ENCODE results near the gene GPX1.
A peak's percentile ranks its signal among the peaks of the same experiment; 100 is the strongest.
"Not testable (repeated sequence)": the region's sequence is repeated elsewhere in the genome, so short reads cannot be mapped to it uniquely, and the experiment has no call there.

Gene GPX1

DNA sequence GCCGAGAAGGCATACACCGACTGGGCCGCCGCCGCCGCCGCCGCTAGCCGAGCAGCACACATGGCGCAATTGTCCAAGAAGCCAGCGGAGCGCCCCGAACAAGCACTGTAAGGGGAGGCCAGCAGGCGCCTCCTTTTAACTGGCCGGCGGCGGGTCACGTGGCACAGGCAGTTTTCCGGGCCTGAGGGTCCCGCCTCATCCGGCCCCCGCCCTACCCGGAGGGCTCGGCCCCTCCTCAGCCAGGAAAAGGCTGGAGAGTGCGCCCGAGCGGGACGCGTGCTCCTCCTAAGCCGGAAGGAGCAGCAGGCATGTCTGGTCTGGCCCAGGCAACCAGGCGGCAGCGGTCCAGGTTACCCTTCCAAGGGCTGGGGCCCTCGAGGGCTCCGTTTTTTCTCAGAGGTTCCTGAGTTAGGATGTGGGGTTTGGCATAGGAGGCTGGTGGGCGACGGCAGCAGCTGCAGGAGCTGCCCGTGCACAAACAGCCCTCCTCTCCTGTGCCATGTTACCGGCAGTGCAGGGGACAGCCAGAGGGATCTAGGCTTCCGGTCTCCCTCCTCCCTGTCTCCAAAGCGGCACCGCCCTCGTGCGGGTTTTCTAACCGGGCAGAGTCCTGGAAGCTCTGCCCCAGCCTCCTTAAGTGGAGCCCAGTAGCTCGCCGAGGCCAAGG, at the start of gene GPX1:
Gene GPX1 (minus strand): TSS at position 137 of the 667 bp plus-strand sequence. CDS start 75 bp downstream, at position 62.
- DNase-seq (ENCODE audit: low spot score), result peak; percentile 93

DNA sequence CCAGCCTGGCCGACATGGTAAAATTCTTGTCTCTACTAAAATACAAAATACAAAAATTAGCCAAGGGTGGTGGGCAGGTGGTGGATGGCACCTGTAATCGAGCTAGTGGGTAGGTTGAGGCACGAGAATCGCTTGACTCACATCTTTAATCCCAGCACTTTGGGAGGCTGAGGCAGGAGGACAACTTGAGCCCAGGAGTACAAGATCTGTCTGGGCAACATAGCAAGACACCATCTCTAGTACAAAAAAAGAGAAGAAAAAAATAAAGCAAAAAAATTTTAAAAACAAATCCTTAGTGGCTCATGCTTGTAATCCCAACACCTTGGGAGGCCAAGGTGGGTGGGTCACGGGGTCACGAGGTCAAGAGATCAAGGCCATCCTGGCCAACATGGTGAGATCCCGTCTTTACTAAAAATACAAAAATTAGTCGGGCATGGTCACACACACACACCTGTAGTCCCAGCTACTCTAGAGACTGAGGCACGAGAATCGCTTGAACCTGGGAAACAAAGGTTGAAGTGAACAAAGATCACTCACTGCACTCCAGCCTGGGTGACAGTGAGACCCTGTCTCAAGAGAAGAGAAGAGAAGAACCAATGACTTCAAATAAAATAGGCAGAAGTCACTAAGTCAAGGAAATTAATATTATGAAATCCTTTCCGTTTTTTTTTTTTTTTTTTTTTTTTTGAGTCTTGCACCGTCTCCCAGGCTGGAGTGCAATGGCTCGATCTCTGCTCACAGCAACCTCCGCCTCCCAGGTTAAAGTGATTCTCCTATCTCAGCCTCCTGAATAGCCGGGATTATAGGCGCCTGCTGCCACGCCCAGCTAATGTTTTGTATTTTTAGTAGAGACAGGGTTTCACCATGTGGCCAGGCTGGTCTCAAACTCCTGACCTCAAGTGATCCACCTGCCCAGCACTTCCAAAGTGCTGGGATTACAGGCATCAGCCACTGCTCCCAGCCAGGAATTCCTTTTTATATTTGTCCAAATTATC, 48.7 kb upstream of the GPX1 start:
- no peak for DNase-seq (ENCODE audit: low spot score)

DNA sequence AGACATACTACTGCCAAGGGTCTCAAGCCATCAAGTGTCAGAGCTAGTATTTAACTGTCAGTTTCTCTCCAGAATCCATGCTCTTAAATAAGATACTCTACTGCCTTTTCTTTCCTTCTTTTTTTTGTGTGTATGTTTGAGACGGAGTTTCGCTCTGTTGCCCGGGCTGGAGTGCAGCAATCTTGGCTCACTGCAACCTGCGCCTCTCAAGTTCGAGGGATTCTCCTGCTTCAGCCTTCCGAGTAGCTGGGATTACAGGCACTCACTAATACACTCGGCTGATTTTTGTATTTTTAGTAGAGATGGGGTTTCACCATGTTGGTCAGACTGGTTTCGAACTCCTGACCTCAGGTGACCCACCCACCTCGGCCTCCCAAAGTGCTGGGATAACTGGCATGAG, 47.4 kb upstream of the GPX1 start:
- DNase-seq (ENCODE audit: low spot score), result not testable (repeated sequence)

DNA sequence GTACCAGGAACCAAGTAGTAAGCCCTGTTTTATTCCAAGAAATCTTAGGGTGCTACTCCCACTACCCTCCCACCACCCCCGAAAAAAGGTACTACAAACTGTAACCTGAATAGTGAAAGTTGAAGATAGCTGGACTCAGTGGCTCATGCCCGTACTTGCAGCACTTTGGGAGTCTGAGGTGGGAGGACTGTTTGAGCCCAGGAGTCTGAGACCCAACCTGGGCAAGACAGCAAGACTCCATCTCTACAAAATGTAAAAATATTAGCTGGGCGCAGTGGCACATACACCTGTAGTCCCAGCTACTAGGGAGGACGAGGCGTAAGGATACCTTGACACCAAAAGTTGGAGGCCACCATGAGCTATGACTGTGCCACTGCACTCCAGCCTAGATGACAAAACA, 45.7 kb upstream of the GPX1 start:
- no peak for DNase-seq (ENCODE audit: low spot score)

DNA sequence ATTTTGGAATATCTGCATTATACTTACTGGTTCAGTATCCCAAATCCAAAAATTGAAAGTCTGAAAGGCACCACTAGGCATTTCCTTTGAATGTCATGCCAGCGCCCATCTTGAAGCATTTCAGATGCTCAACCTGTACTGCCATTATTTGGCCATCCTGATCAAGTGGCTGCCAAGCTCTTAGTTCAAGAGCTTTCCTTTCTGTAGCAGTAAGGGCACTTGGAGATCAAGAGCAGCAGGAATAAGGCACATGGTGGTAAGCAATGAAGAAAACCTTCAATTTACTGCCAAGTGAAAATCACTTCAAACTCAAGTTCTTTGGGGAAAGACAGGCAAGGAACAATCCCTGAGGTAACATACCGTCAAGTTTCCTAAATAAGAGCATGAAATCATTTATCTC, 43.6 kb upstream of the GPX1 start:
- DNase-seq (ENCODE audit: low spot score), result no peak

DNA sequence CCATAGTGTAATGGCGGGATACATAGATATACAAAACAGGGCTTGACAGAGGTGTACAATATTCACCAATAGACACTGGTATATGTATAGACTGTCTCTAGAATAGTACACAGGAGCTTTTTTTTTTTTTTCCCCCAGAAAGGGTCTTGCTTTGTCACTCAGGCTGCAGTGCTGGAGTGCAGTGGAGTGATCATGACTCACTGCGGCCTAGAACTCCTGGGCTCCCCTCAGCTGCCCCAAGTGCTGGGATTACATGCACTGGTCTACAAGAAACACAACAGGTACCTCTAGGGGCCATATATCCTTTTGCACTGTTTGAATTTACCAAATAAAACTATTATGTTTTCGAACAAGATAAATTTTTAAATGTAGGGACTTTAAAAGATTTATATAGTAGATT, 41.3 kb upstream of the GPX1 start:
- DNase-seq (ENCODE audit: low spot score), result no peak

DNA sequence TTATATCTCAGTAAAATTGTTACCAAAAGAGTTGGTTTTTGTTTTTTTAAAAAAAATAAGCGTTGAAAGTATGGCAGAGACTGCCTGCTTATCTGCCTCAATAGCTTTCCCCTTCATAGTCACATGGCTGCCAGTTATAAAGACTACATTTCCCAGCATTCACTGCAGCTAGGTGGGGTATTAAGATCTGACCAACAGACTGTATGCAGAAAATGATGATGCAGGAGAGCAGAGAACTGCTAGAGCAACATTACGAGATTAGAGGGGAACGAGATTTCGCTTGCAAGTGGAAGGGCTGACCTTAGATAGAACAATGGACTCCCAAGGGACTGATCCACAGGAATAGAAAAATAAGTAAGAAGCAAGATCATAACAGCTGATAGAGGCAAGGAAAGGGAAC, 39.3 kb upstream of the GPX1 start:
- DNase-seq (ENCODE audit: low spot score), result no peak

DNA sequence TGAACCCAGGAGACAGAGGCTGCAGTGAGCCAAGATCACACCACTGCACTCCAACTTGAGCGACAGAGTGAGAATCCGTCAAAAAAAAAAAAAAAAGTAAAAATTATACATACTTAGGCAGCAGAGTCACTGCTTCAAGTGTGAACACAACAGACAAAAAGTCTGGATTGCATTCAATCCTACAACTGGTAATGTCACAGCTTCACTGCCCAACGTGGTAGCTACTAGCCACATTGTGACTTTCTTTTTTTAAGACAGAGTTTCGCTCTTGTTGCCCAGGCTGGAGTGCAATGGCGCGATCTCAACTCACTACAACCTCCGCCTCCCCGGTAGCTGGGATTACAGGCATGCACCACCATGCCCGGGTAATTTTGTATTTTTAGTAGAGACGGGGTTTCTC, 33.2 kb upstream of the GPX1 start:
- not testable (repeated sequence) for DNase-seq (ENCODE audit: low spot score)

DNA sequence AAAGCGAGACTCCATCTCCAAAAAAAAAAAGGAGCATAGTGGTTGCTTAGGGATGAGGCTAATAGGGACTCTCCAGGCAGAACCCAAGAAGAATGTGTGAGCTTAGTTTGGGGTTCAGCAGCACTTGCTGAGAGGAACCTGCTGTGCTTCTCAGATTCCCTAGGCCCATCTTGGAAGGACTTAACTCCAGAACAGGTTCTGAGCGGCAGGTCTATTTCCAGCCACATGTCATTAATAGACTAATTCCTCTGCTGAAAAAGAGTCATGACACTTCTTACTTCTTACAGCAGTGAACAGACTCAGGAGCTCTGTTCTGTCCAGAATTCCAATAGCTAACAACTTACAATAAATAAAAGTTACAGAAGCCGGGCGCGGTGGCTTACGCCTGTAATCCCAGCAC, 31.1 kb upstream of the GPX1 start:
- no peak for DNase-seq (ENCODE audit: low spot score)

DNA sequence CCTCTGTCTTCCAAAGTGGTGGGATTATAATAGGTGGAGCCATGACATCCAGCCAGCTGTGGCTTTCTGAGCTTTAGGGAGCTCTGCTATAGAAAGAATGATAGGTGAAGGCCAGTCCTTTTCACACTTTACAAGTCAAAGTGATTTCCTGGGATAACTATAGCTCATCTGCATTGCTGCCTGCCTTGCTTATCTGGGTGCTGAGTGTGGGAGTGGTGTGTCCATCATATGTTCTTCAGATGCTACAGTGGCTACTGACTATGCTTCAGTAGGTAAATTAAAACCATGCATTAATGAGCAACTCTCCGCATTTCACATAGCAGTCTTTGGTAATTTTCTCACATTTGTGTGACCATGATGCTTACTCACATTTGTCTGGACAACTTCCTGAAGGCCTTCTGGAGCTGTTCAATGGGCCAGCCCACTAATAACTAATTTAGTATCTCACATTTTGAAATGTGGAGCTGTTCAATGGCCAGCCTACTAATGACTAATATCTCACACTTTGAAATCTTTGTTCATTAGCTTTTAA, 30.2 kb upstream of the GPX1 start:
- DNase-seq (ENCODE audit: low spot score), result peak; percentile 3

DNA sequence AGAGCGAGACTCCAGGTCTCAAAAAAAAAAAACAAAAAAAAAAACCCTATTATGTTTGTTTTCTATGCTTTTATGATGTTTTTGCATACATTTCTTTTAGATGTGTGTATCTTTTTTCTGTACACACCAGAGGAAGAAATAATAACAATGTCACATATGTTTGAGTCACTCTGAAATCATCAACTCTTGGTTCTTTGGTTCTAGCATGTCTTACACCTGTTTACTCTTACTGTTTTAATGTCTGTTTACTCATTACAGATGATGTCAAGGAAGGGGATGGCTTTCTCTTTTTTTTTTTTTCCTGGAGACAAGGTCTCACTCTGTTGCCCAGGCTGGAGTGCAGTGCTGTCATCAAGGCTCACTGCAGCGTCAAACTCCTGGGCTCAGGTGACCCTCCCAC, 29.6 kb upstream of the GPX1 start:
- DNase-seq (ENCODE audit: low spot score), result peak; percentile 6

DNA sequence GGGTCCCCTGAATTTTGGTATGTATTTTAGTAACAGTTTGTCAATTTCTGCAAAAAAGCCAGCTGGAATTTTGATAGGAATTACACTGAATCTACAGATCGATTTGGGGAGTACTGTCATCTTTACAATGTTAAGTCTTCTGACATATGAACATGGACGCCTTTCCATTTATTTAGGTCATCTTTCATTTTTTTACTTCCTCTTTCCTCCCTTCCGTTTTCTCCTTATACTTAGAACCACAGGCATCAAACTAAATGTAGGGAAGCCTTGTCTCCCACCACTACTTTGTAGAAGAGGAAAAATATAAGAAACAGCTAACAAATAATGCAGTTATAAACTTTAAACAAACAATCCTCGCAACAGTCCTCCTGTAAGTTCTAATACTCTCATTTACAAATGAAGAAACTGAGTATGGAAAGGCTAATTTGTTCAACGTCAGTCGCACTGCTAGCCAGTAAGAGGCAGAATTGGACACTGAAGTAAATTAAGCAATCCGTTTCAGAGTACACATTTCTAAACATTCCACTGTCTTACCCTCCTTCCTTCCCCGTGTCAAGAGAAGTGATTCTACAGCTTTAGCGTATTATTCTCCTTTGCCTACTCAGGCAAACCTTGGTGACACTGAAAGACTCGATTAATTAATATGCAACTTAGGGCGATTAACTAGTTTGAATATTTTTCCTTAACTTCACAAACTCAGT, 28.1 kb upstream of the GPX1 start:
- DNase-seq (ENCODE audit: low spot score), result no peak

DNA sequence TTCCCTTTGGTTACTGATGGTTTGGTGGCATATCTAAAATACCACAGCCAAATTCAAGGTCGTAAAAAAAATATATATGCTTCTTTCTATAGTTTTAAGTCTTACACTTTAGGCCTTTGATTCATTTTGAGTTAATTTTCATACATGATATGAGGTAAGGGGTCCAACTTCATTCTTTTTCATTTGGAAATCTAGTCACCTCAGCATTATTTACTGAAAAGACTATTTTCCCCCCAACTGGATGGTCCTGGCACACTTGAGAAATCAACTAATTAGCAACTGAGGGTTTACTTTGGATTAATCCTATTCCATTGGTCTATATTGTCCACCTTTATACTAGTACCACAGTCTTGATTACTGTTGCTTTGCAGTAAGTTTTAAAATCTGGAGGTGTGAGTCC, 27.5 kb upstream of the GPX1 start:
- DNase-seq (ENCODE audit: low spot score), result no peak

DNA sequence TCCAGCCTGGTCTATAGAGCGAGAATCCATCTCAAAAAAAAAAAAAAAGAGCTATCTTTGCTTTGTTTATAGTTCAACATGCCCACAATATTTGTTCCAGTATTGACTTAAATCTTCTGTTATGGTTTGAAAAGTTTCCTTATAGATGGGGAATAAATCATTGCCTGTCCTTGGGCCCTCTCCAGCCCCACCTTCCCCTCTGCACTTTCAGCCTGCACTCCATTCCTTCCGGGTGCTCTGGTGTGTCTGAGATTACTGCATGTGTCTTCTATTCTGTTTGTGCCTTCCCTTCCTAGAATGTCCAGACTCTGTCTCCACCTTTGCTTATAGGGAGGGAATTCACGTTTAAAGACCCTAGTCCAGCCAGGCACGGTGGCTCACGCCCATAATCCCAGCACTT, 25.2 kb upstream of the GPX1 start:
- DNase-seq (ENCODE audit: low spot score), result no peak

DNA sequence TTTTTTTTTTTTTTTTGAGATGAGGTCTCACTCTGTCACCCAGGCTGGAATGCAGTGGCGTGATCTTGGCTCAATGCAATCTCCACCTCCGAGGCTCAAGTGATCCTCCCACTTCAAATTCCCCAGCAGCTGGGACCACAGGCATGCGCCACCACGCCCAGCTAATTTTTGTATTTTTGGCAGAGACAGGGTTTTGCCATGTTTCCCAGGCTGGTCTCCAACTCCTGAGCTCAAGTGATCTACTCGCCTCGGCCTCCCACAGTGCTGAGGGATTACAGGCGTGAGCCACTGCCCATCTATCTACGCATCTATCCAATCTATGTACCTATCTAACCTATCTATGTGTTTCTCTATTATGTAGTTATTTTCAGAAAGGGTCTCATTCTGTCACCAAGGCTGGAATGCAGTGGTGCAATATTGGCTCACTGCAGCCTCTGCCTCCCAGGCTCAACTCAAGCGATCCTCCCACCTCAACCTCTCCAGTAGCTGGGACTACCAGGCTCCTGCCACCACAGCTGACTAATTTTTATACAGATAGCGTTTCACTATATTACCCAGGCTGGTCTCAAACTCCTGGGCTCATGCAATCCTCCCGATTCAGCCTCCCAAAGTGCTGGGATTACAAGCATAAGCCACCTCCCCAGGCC, 20.2 kb upstream of the GPX1 start:
- peak; percentile 47 for DNase-seq (ENCODE audit: low spot score)

DNA sequence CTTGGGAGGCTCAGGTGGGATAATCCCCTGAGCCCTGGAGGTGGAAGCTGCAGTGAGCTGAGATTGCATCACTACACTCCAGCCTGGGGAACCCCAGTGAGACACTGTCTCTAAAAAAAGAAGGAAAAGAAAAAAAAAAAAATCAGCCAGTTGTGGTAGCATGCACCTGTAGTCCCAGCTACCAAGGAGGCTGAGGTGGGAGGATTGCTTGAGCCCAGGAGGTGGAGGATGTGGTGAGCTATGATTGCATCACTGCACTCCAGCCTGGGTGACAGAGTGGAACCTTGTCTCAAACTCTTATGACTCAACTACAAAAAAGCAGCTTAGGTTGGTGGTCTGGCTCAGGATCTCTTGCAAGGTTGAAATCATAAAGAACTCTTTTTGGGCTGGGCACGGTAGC, 19.3 kb upstream of the GPX1 start:
- DNase-seq (ENCODE audit: low spot score), result no peak

DNA sequence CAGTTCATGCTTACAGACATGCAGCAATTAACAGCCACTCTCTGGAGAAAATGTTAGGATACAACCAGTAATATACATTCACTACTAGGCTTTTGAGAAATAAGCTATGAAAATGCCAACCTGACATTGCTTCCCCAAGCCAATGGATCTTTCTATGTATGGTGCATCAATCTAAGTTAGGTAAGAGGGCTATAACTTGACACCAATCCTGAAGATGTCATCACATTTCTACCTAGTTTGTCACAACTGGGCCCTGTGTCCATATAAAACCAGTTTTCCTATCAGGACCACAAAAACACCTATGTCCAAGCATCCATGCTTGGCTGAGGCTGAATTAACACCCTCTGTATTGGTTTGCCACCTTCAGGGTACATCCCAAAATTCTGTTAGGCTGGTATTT, 13.8 kb upstream of the GPX1 start:
- no peak for DNase-seq (ENCODE audit: low spot score)

DNA sequence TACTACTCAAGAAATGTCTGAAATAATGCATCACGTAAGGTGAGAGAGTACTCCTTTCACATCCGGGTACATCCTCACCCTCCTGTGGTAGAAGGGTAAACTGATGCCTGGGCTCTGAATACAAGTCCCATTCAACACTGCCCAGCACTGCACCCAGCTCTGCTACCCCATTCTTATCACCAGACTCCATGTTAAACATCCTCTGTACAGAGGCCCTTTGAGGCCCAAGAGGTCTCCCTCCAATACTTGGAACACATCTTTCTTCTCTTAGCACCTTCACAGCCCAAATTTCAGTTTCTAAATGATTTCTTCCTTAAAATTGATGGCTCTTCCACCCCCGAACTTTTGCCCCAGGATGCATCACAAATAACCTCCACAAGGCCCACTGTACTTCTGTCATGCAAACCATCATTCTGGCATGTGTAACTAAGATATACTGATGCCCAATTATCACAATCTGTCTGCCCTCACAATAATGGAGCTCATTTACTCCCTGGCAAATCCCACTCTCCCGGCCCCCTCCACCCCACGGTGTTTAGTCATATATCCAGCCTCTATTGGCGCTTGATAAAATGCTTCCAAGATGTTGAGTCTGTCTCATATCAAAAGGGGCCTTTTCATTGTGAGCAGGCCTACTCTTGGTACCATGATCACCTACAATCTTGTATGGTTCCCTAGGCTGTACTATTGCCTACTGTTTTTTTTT, 12.6 kb upstream of the GPX1 start:
- no peak for DNase-seq (ENCODE audit: low spot score)

DNA sequence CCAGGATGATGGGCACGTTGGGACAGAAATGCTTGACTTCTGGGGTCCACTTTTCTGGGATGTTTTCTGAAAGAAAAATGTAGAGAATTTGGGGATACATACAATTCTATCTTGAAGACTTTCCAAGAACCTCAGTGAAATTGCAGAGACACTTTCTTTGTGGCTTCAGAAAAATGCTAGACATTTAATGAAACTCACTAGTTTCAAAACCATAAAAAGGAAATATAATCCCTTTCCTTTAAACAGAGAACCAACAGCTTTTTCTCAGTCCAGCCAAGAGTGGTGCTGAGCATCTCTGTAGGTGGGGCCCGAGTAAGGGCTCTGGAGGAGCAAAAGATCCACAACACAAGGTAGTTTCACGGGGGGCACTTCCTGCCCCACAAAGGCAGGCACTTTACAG, 4.4 kb upstream of the GPX1 start:
- peak; percentile 34 for DNase-seq (ENCODE audit: low spot score)

DNA sequence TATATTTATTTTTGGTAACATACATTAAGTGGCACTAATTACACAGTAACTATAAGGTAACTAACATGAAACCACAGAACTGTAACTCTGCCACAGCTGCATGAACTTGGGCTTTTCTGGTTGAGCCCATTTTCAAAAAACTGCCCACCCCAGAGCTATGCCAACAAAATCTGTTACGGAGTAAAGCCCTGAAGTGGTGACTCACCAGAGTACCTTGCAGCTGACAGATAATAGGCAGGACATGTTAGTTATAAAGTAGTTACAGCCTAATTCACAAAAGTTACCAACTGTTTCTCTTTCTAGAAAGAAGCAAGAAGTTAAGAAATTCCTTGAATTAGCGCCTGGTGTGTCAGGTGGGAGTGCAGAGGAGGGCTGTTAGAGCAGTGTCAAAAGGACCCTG, 1.5 kb upstream of the GPX1 start:
- no peak for DNase-seq (ENCODE audit: low spot score)

DNA sequence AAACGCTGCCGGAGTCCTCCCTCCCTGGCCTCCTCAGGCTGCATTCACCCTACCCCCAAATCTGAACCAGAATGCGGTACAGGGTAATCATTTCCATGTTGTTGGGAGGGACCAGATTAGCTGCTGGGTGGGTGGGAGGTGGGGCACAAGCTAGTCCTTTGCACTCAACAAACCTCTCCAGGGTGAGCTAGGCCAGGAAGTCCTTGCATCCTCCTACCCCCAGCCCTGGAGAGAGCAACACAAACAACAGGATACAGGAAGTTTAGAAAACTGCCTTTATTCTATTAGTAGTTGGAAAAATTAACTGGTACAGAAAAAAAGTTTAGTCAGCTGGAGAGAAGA, 702 bp upstream of the GPX1 start:
- DNase-seq (ENCODE audit: low spot score), result no peak

Data from AG08395 (cell line).